Muscle layer of colon (tissue), 2 donors: ENCODE data around the gene RRAS2.

Experiments
- H3K27ac ChIP-seq: one replicate; pipeline ENCODE4 v1.7.0; 2013; ENCODE audit warnings: low read depth, mild to moderate bottlenecking, low read length, moderate library complexity
- H3K27me3 ChIP-seq, 2 donors: one replicate each; pipeline ENCODE4 v1.7.0; 2013; ENCODE audit warnings: low read length in 2 of 2, mild to moderate bottlenecking in 2 of 2; ENCODE audit not compliant: insufficient read depth in 2 of 2, control insufficient read depth in 1 of 2
- H3K36me3 ChIP-seq: one replicate; pipeline ENCODE4 v1.7.0; 2013; ENCODE audit warnings: mild to moderate bottlenecking, low read length; ENCODE audit not compliant: insufficient read depth
- H3K4me1 ChIP-seq: one replicate; pipeline ENCODE4 v1.7.0; 2013; ENCODE audit warnings: mild to moderate bottlenecking, low read length; ENCODE audit not compliant: insufficient read depth
- H3K4me3 ChIP-seq, 2 donors: one replicate each; pipeline ENCODE4 v1.7.0; 2013; ENCODE audit warnings: low read length in 2 of 2, low read depth in 1 of 2, mild to moderate bottlenecking in 1 of 2, moderate library complexity in 1 of 2
- H3K9ac ChIP-seq: one replicate; pipeline ENCODE4 v1.7.0; 2013; ENCODE audit warnings: low read length
- H3K9me3 ChIP-seq: one replicate; pipeline ENCODE4 v1.7.0; 2013; ENCODE audit warnings: mild to moderate bottlenecking, low read length
- donor health status: abdominal sarcoma.
- donor health status: Adenocarcinoma of cecum.

The RRAS2 gene

GRCh38 chr11:14315130-14315529, 43.9 kb downstream of the RRAS2 start:
- no peak overlapping the region for H3K27ac ChIP-seq
- H3K9ac ChIP-seq: no peak overlapping the region
- H3K36me3 ChIP-seq: no peaks in the 10 kb centered on the region
- H3K4me3 ChIP-seq: no peak overlapping the region
- H3K9me3 ChIP-seq: no peaks in the 10 kb centered on the region
- peaks cover 25% of the 10 kb centered on the region for H3K4me1 ChIP-seq
- no peaks in the 10 kb centered on the region for H3K27me3 ChIP-seq

- no peaks in the 10 kb centered on the region for H3K27me3 ChIP-seq
- peaks cover 29% of the 10 kb centered on the region for H3K4me1 ChIP-seq
- no peak overlapping the region for H3K27ac ChIP-seq
- H3K4me3 ChIP-seq: no peak overlapping the region
- H3K9ac ChIP-seq: no peak overlapping the region
- no peaks in the 10 kb centered on the region for H3K9me3 ChIP-seq
- H3K36me3 ChIP-seq: no peaks in the 10 kb centered on the region
These were observed 44.9 kb downstream of the RRAS2 start for GRCh38 chr11:14314127-14314526.

GRCh38 chr11:14312736-14313438, 46.1 kb downstream of the RRAS2 start:
- Histone ChIP-seq H3K27ac (no peak overlapping the region), H3K4me3 (no peak overlapping the region), H3K36me3 (no peaks in the 10 kb centered on the region), H3K4me1 (peaks cover 40% of the 10 kb centered on the region), H3K9me3 (no peaks in the 10 kb centered on the region), H3K9ac (no peak overlapping the region), H3K27me3 (no peaks in the 10 kb centered on the region)

- H3K4me1 ChIP-seq: peaks cover 40% of the 10 kb centered on the region
- H3K4me3 ChIP-seq: no peak overlapping the region
- no peaks in the 10 kb centered on the region for H3K36me3 ChIP-seq
- no peak overlapping the region for H3K27ac ChIP-seq
- H3K9me3 ChIP-seq: no peaks in the 10 kb centered on the region
- no peak overlapping the region for H3K9ac ChIP-seq
- no peaks in the 10 kb centered on the region for H3K27me3 ChIP-seq
These were observed 48.3 kb downstream of the RRAS2 start for GRCh38 chr11:14310679-14311078.

- Histone ChIP-seq H3K27me3 (no peaks in the 10 kb centered on the region), H3K4me1 (peaks cover 35% of the 10 kb centered on the region), H3K9me3 (no peaks in the 10 kb centered on the region), H3K27ac (no peak overlapping the region), H3K4me3 (no peak overlapping the region), H3K9ac (no peak overlapping the region), H3K36me3 (no peaks in the 10 kb centered on the region)
These were observed 49.4 kb downstream of the RRAS2 start for GRCh38 chr11:14309425-14310192.

GRCh38 chr11:14308897-14309387, 50.0 kb downstream of the RRAS2 start:
- Histone ChIP-seq H3K27ac (no peak overlapping the region), H3K9ac (no peak overlapping the region), H3K4me1 (peaks cover 33% of the 10 kb centered on the region), H3K4me3 (no peak overlapping the region), H3K36me3 (no peaks in the 10 kb centered on the region), H3K9me3 (no peaks in the 10 kb centered on the region), H3K27me3 (no peaks in the 10 kb centered on the region)

GRCh38 chr11:14308114-14308896, 50.7 kb downstream of the RRAS2 start:
- Histone ChIP-seq H3K27ac (no peak overlapping the region), H3K9me3 (no peaks in the 10 kb centered on the region), H3K9ac (no peak overlapping the region), H3K36me3 (no peaks in the 10 kb centered on the region), H3K4me1 (peaks cover 27% of the 10 kb centered on the region), H3K4me3 (no peak overlapping the region), H3K27me3 (no peaks in the 10 kb centered on the region)

- no peaks in the 10 kb centered on the region for H3K9me3 ChIP-seq
- no peak overlapping the region for H3K27ac ChIP-seq
- H3K4me1 ChIP-seq: peaks cover 20% of the 10 kb centered on the region
- H3K9ac ChIP-seq: no peak overlapping the region
- no peak overlapping the region for H3K4me3 ChIP-seq
- H3K27me3 ChIP-seq: no peaks in the 10 kb centered on the region
- H3K36me3 ChIP-seq: no peaks in the 10 kb centered on the region
These were observed 52.5 kb downstream of the RRAS2 start for GRCh38 chr11:14306481-14306880.

- no peaks in the 10 kb centered on the region for H3K27me3 ChIP-seq
- H3K4me3 ChIP-seq: no peak overlapping the region
- no peak overlapping the region for H3K27ac ChIP-seq
- no peaks in the 10 kb centered on the region for H3K9me3 ChIP-seq
- H3K9ac ChIP-seq: no peak overlapping the region
- no peaks in the 10 kb centered on the region for H3K36me3 ChIP-seq
- peaks cover 21% of the 10 kb centered on the region for H3K4me1 ChIP-seq
These were observed 53.3 kb downstream of the RRAS2 start for GRCh38 chr11:14305649-14306048.

GRCh38 chr11:14304601-14305000, 54.4 kb downstream of the RRAS2 start:
- peaks cover 23% of the 10 kb centered on the region for H3K4me1 ChIP-seq
- no peak overlapping the region for H3K9ac ChIP-seq
- no peak overlapping the region for H3K27ac ChIP-seq
- H3K4me3 ChIP-seq: no peak overlapping the region
- H3K27me3 ChIP-seq: no peaks in the 10 kb centered on the region
- H3K36me3 ChIP-seq: no peaks in the 10 kb centered on the region
- no peaks in the 10 kb centered on the region for H3K9me3 ChIP-seq

- Histone ChIP-seq H3K9me3 (no peaks in the 10 kb centered on the region), H3K9ac (no peak overlapping the region), H3K4me3 (no peak overlapping the region), H3K36me3 (no peaks in the 10 kb centered on the region), H3K27ac (no peak overlapping the region), H3K27me3 (no peaks in the 10 kb centered on the region), H3K4me1 (peaks cover 8% of the 10 kb centered on the region)
These were observed 58.2 kb downstream of the RRAS2 start for GRCh38 chr11:14300661-14301304.
